NCI-H1105 treated with DMSO at 0.1 percent for 48 hours (cell line): ENCODE results near the gene ANTXR2.

Experiments
- DNase-seq: peaks from one replicate; lab custom pipeline; 2025; lab: John Stamatoyannopoulos, UW

Gene ANTXR2

GRCh38 chr4:80069108-80069836 lies 3.8 kb downstream of the ANTXR2 start:
- no peak for DNase-seq

GRCh38 chr4:80065601-80066000 lies 7.4 kb downstream of the ANTXR2 start:
- DNase-seq: no peak

- DNase-seq: no peak
These were observed 10.5 kb downstream of the ANTXR2 start for GRCh38 chr4:80062527-80062926.

GRCh38 chr4:80060804-80061203 lies 12.2 kb downstream of the ANTXR2 start:
- no peak for DNase-seq

- no peak for DNase-seq
These were observed 14.3 kb downstream of the ANTXR2 start for GRCh38 chr4:80058740-80059139.

- DNase-seq: no peak
These were observed 18.7 kb downstream of the ANTXR2 start for GRCh38 chr4:80054375-80054774.

- DNase-seq: no peak
These were observed 19.7 kb downstream of the ANTXR2 start for GRCh38 chr4:80053140-80053910.

GRCh38 chr4:80049813-80050534 lies 23.1 kb downstream of the ANTXR2 start:
- DNase-seq: no peak

GRCh38 chr4:80049402-80049801 lies 23.6 kb downstream of the ANTXR2 start:
- DNase-seq: no peak

- DNase-seq: no peak
These were observed 27.2 kb downstream of the ANTXR2 start for GRCh38 chr4:80045786-80046185.

GRCh38 chr4:80043541-80043940 lies 29.5 kb downstream of the ANTXR2 start:
- DNase-seq: no peak

GRCh38 chr4:80042821-80043220 lies 30.2 kb downstream of the ANTXR2 start:
- DNase-seq: no peak

- DNase-seq: no peak
These were observed 35.2 kb downstream of the ANTXR2 start for GRCh38 chr4:80037864-80038263.

GRCh38 chr4:80036949-80037685 lies 35.9 kb downstream of the ANTXR2 start:
- no peak for DNase-seq

- no peak for DNase-seq
These were observed 36.7 kb downstream of the ANTXR2 start for GRCh38 chr4:80036306-80036705.

- no peak for DNase-seq
These were observed 37.7 kb downstream of the ANTXR2 start for GRCh38 chr4:80035336-80035735.

GRCh38 chr4:80033581-80033980 lies 39.4 kb downstream of the ANTXR2 start:
- no peak for DNase-seq

- no peak for DNase-seq
These were observed 43.7 kb downstream of the ANTXR2 start for GRCh38 chr4:80029364-80029763.

GRCh38 chr4:80027611-80028010 lies 45.4 kb downstream of the ANTXR2 start:
- no peak for DNase-seq

- no peak for DNase-seq
These were observed 46.9 kb downstream of the ANTXR2 start for GRCh38 chr4:80026100-80026499.

- DNase-seq: no peak
These were observed 48.7 kb downstream of the ANTXR2 start for GRCh38 chr4:80024335-80024734.

GRCh38 chr4:80022282-80022681 lies 50.7 kb downstream of the ANTXR2 start:
- no peak for DNase-seq
